Neuronal stem cell (in vitro differentiated cells): ENCODE data around the gene PCNA.
A peak's percentile ranks its signal among the peaks of the same experiment; 100 is the strongest.

Experiments
- DNase-seq: peaks from one replicate; pipeline ENCODE4 v3.0.0-alpha.2; 2013; ENCODE audit warnings: low spot score
- H2AFZ ChIP-seq: one replicate; pipeline ENCODE4 v1.6.1; 2013; ENCODE audit warnings: mild to moderate bottlenecking, low read length, inconsistent platforms
- H2AK5ac ChIP-seq: 2 replicates; pipeline ENCODE4 v1.6.1; 2013; ENCODE audit warnings: low read depth, mild to moderate bottlenecking, inconsistent platforms, low read length, moderate library complexity, mixed read lengths
- H2BK120ac ChIP-seq: 2 replicates; pipeline ENCODE4 v1.6.1; 2013; ENCODE audit warnings: low read depth, mild to moderate bottlenecking, inconsistent platforms, low read length, moderate library complexity, mixed read lengths
- H2BK12ac ChIP-seq: one replicate; pipeline ENCODE4 v1.6.1; 2013; ENCODE audit warnings: low read length, inconsistent platforms
- H2BK15ac ChIP-seq: 2 replicates; pipeline ENCODE4 v1.6.1; 2013; ENCODE audit warnings: mild to moderate bottlenecking, low read length, inconsistent platforms, mixed read lengths
- H2BK5ac ChIP-seq: one replicate; pipeline ENCODE4 v1.6.1; 2013; ENCODE audit warnings: inconsistent platforms, mild to moderate bottlenecking, low read length, moderate library complexity
- H3K14ac ChIP-seq: one replicate; pipeline ENCODE4 v1.6.1; 2013; ENCODE audit warnings: low read length, inconsistent platforms
- H3K18ac ChIP-seq: 2 replicates; pipeline ENCODE4 v1.6.1; 2013; ENCODE audit warnings: low read length, inconsistent platforms
- H3K23ac ChIP-seq: 2 replicates; pipeline ENCODE4 v1.6.1; 2013; ENCODE audit warnings: low read depth, mild to moderate bottlenecking, mixed read lengths, low read length, inconsistent platforms; ENCODE audit not compliant: poor library complexity
- H3K27ac ChIP-seq: replicated peaks from 3 replicates; pipeline ENCODE4 v1.5.1; 2013; ENCODE audit warnings: low read length, inconsistent platforms
- H3K27me3 ChIP-seq, 3 experiments: 2 replicates each; pipeline ENCODE4 v1.6.1; 2013; ENCODE audit warnings: low read length in 3 of 3, mild to moderate bottlenecking in 2 of 3, inconsistent platforms in 1 of 3, low read depth in 1 of 3, mixed read lengths in 1 of 3, moderate library complexity in 1 of 3; ENCODE audit not compliant: control insufficient read depth in 3 of 3, insufficient read depth in 3 of 3
- H3K36me3 ChIP-seq, 2 donors: replicated peaks in 1 of 2; 2 replicates each; pipeline ENCODE4 v1.6.1; 2013; ENCODE audit warnings: low read length in 2 of 2; ENCODE audit not compliant: control insufficient read depth in 2 of 2, insufficient read depth in 2 of 2
- H3K4ac ChIP-seq: 2 replicates; pipeline ENCODE4 v1.6.1; 2013; ENCODE audit warnings: inconsistent platforms, mild to moderate bottlenecking, low read length, moderate library complexity
- H3K4me1 ChIP-seq, 2 donors: 1 replicate in 1 of 2; 2 replicates in 1 of 2; pipeline ENCODE4 v1.6.1; 2013; ENCODE audit warnings: low read length in 2 of 2, low read depth in 1 of 2; ENCODE audit not compliant: control insufficient read depth in 2 of 2, insufficient read depth in 1 of 2
- H3K4me2 ChIP-seq: one replicate; pipeline ENCODE4 v1.6.1; 2013; ENCODE audit warnings: mild to moderate bottlenecking, low read length, inconsistent platforms; ENCODE audit not compliant: insufficient read depth, poor library complexity, severe bottlenecking
- H3K4me3 ChIP-seq, 2 donors: 2 replicates each; pipeline ENCODE4 v1.5.1; 2013; ENCODE audit warnings: low read length in 2 of 2, mild to moderate bottlenecking in 2 of 2, inconsistent platforms in 1 of 2, moderate library complexity in 1 of 2
- H3K79me1 ChIP-seq: one replicate; pipeline ENCODE4 v1.6.1; 2013; ENCODE audit warnings: low read depth, mild to moderate bottlenecking, inconsistent platforms, low read length, moderate library complexity
- H3K9ac ChIP-seq: one replicate; pipeline ENCODE4 v1.6.1; 2013; ENCODE audit warnings: mild to moderate bottlenecking, low read depth, low read length, inconsistent platforms; ENCODE audit not compliant: poor library complexity
- H3K9me3 ChIP-seq, 2 donors: replicated peaks in 1 of 2; 2 replicates each; pipeline versions ENCODE3 to v1.6.1; 2013; ENCODE audit warnings: low read length in 2 of 2, mild to moderate bottlenecking in 2 of 2, inconsistent platforms in 1 of 2, low read depth in 1 of 2, mixed read lengths in 1 of 2, moderate library complexity in 1 of 2; ENCODE audit not compliant: control insufficient read depth in 2 of 2, insufficient read depth in 1 of 2
- H4K8ac ChIP-seq: one replicate; pipeline ENCODE4 v1.6.1; 2013; ENCODE audit warnings: low read depth, mild to moderate bottlenecking, inconsistent platforms, low read length, moderate library complexity
- H4K91ac ChIP-seq: one replicate; pipeline ENCODE4 v1.6.1; 2013; ENCODE audit warnings: low read length, low read depth, mild to moderate bottlenecking, inconsistent platforms; ENCODE audit not compliant: poor library complexity
- WGBS, 2 donors: extraction: QIAGEN DNeasy Blood & Tissue Kit; methylation state at CpG; one replicate each; pipeline ENCODE4 v1.1.7; 2013; ENCODE audit warnings: missing lambda C conversion rate in 2 of 2, mixed read lengths in 1 of 2; ENCODE audit not compliant: insufficient read length in 2 of 2, insufficient replicate concordance in 1 of 2; ENCODE audit errors: extremely low coverage in 2 of 2; 5-methylcytosine and 5-hydroxymethylcytosine counted together

PCNA gene

GRCh38 chr20:5118220-5119142 is 1.3 kb downstream of the PCNA start:
- H2BK5ac ChIP-seq, result no peak overlapping the region
- no peak overlapping the region for H2AFZ ChIP-seq
- peaks cover 20 to 56% of the 10 kb centered on the region in 2 donors for H3K36me3 ChIP-seq
- no peaks in the 10 kb centered on the region for H3K9me3 ChIP-seq
- H3K14ac ChIP-seq, result no peak overlapping the region
- peaks cover 0 to 20% of the 10 kb centered on the region in 2 donors for H3K4me1 ChIP-seq
- H3K27ac ChIP-seq, result no peak overlapping the region
- no peak overlapping the region for H3K23ac ChIP-seq
- no CpG with 5 or more reads among the region's 23 CpGs for WGBS, 2 donors
- H2BK120ac ChIP-seq, result no peak overlapping the region
- peak overlapping the region; percentile 57 for H3K9ac ChIP-seq
- H3K79me1 ChIP-seq, result peaks cover 9% of the 10 kb centered on the region
- H3K4me2 ChIP-seq, result peak overlapping the region; percentile 82
- peak overlapping the region; percentile 78 to 86 for H3K4me3 ChIP-seq
- H2AK5ac ChIP-seq, result no peak overlapping the region
- H2BK15ac ChIP-seq, result no peak overlapping the region
- no peak overlapping the region for H4K8ac ChIP-seq
- no peak overlapping the region for H3K4ac ChIP-seq
- no peak for DNase-seq
- H3K18ac ChIP-seq, result peak overlapping the region; percentile 48
- no peak overlapping the region for H4K91ac ChIP-seq
- no peak overlapping the region for H2BK12ac ChIP-seq
- H3K27me3 ChIP-seq, result no peaks in the 10 kb centered on the region

DNA sequence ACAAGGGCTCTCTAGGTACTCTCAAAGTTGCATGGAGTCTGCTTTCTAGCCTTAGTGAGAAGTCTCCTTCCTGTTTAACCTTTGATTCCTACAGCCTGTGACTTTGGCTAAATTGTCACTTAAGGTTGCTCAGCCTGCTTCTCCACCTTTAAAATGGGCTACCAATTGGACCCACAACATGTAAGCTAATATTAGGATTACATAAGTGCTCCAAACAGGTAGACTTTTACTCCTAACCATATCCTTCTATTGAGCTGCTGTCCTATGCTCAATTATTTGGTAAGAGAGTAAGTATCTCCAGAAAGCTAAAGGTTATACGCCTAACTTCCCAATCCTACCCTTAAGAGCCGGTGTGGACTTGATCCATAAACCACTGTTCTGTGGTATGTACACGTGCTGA is 2.9 kb downstream of the PCNA start:
- H3K18ac ChIP-seq, result no peak overlapping the region
- H2BK12ac ChIP-seq, result no peak overlapping the region
- H4K8ac ChIP-seq, result no peak overlapping the region
- no peak overlapping the region for H3K4me2 ChIP-seq
- H2BK5ac ChIP-seq, result no peak overlapping the region
- H2AK5ac ChIP-seq, result no peak overlapping the region
- peaks cover 20 to 58% of the 10 kb centered on the region in 2 donors for H3K36me3 ChIP-seq
- no peak for DNase-seq
- no peak overlapping the region for H3K14ac ChIP-seq
- H2BK15ac ChIP-seq, result no peak overlapping the region
- no peak overlapping the region for H2BK120ac ChIP-seq
- H3K9me3 ChIP-seq, result no peaks in the 10 kb centered on the region
- H2AFZ ChIP-seq, result no peak overlapping the region
- no peak overlapping the region for H3K9ac ChIP-seq
- no peaks in the 10 kb centered on the region for H3K27me3 ChIP-seq
- peak overlapping the region in 1 of 2 donors; percentile 78 for H3K4me3 ChIP-seq
- no peak overlapping the region for H4K91ac ChIP-seq
- H3K27ac ChIP-seq, result no peak overlapping the region
- WGBS, 2 donors, result no CpG with 5 or more reads among the region's 3 CpGs
- H3K79me1 ChIP-seq, result peaks cover 14% of the 10 kb centered on the region
- peaks cover 0 to 22% of the 10 kb centered on the region in 2 donors for H3K4me1 ChIP-seq
- no peak overlapping the region for H3K4ac ChIP-seq
- no peak overlapping the region for H3K23ac ChIP-seq

DNA sequence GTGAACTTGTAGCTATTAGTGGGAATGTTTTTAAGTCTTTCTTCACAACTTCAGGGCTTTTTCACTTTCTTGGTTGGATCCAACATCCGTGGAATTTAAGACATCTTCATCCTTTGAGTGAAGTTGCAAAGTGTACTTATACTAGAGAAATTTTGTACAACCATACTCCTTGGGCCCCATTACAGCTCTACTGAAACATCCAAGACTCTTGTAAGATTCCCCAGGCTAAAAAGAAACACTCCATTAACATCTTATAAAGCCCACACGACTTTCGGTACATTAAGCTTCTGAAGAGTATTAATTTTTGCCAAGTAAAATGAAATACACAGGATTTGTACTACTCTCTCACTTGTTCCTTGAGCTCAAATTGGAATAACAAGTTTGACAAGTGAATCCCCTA is 5.4 kb downstream of the PCNA start:
- WGBS, 2 donors, result no CpG with 5 or more reads among the region's 3 CpGs
- no peak overlapping the region for H3K14ac ChIP-seq
- H2BK15ac ChIP-seq, result no peak overlapping the region
- peaks cover 0 to 22% of the 10 kb centered on the region in 2 donors for H3K4me1 ChIP-seq
- no peak overlapping the region for H3K4ac ChIP-seq
- no peak for DNase-seq
- H3K36me3 ChIP-seq, result peaks cover 23 to 78% of the 10 kb centered on the region in 2 donors
- no peaks in the 10 kb centered on the region for H3K27me3 ChIP-seq
- H2BK120ac ChIP-seq, result no peak overlapping the region
- no peak overlapping the region for H4K91ac ChIP-seq
- no peak overlapping the region for H4K8ac ChIP-seq
- H2AK5ac ChIP-seq, result no peak overlapping the region
- no peak overlapping the region for H2AFZ ChIP-seq
- H3K79me1 ChIP-seq, result peaks cover 11% of the 10 kb centered on the region
- H3K4me2 ChIP-seq, result no peak overlapping the region
- no peak overlapping the region for H3K18ac ChIP-seq
- H3K9me3 ChIP-seq, result no peaks in the 10 kb centered on the region
- H2BK5ac ChIP-seq, result no peak overlapping the region
- H3K27ac ChIP-seq, result no peak overlapping the region
- no peak overlapping the region for H3K23ac ChIP-seq
- no peak overlapping the region for H3K9ac ChIP-seq
- no peak overlapping the region for H3K4me3 ChIP-seq
- no peak overlapping the region for H2BK12ac ChIP-seq

GRCh38 chr20:5113615-5113986 is 6.2 kb downstream of the PCNA start:
- no peaks in the 10 kb centered on the region for H3K9me3 ChIP-seq
- no peak overlapping the region for H3K4ac ChIP-seq
- no peak overlapping the region for H4K91ac ChIP-seq
- no peak overlapping the region for H2BK15ac ChIP-seq
- no peak overlapping the region for H3K18ac ChIP-seq
- peaks cover 7% of the 10 kb centered on the region for H3K79me1 ChIP-seq
- H2AFZ ChIP-seq, result peak overlapping the region; percentile 94
- H3K4me2 ChIP-seq, result peak overlapping the region; percentile 78
- H2BK12ac ChIP-seq, result no peak overlapping the region
- no peak for DNase-seq
- peak overlapping the region; percentile 75 for H2BK5ac ChIP-seq
- H3K36me3 ChIP-seq, result peaks cover 27 to 81% of the 10 kb centered on the region in 2 donors
- H2AK5ac ChIP-seq, result peak overlapping the region; percentile 75
- no peak overlapping the region for H3K23ac ChIP-seq
- H4K8ac ChIP-seq, result no peak overlapping the region
- H3K27ac ChIP-seq, result peak overlapping the region; percentile 89
- H2BK120ac ChIP-seq, result no peak overlapping the region
- H3K4me3 ChIP-seq, result peak overlapping the region; percentile 92 to 97
- no peaks in the 10 kb centered on the region for H3K27me3 ChIP-seq
- no peak overlapping the region for H3K14ac ChIP-seq
- no peak overlapping the region for H3K9ac ChIP-seq
- no CpG with 5 or more reads among the region's 3 CpGs for WGBS, 2 donors
- peaks cover 0 to 22% of the 10 kb centered on the region in 2 donors for H3K4me1 ChIP-seq
